ENCODE results near the gene CYSRT1.
A peak's percentile ranks its signal among the peaks of the same experiment; 100 is the strongest.

Gene CYSRT1, protein sequence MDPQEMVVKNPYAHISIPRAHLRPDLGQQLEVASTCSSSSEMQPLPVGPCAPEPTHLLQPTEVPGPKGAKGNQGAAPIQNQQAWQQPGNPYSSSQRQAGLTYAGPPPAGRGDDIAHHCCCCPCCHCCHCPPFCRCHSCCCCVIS

DNA sequence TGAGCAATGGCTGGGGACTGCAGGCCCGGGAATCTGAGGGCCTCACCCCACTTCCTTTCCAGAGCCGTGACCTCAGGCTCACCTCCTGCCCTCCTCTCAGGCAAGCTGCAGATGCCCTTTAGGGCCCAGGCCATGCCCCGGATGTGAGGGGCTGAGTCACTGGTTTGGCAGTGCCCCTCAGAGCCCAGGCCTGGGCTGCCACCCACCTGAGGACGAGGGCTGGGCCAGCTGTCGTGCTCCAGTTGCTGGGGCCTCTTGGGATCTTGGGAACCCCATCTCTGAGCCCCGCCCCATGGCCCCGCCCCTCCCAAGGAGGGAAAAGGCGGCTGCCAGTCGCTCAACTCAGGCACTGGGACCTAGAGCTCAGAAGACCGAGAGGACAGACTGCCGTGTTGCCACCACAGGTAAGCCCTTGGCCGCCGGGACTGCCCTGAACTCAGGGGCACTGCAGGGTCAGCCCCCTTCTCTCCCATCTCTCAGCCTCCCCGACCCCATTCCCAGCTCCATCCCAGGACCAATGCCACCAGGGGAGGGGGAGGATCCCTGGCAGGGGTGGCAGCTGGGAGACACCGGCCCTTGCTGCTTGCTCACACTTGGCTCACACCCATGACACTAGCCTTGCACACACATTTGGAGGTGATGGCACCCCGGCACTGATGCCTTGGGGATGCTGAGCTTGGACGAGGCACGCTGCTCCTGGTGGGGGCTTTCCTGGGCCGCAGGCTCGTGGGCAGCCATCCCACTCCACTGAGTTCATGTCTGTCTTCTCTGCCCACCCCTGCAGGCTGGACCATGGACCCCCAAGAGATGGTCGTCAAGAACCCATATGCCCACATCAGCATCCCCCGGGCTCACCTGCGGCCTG is at the start of gene CYSRT1:
CYSRT1 (plus strand) TSS at position 345 of the 865 bp plus-strand sequence; CDS start at position 793, 448 bp downstream.
- DNase-seq (ENCODE audit: low spot score) = no peak

DNA sequence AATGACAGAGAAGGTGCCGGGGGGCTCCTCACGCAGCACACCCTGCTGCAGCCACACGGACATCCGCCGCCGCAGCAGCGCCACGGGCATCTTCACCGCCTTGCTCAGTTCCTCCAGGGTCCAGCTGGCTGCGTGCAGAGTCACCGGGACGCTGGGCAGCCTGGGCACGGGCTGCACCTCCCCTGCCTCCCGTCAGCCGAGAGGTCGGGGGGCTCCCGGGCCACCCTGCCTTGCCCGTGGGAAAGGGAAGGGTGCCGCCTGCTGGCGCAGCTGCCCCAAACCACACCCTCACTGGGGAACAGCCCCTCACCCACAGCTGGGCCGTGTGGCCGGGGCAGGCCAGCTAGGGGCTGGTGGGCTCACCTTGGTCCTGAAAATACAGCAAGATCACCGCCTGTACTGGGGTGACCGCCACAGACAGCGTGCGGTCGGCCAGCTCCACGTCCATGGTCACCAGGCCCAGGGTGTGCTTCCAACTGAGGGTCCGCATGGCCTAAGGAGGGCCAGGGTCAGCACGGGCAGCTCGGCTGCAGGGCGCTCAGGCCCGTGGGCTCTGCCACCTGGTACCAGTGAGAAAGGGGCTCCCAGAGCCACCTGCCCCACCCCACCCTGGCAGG is 49.5 kb upstream of the CYSRT1 start:
- DNase-seq (ENCODE audit: low spot score) = no peak

DNA sequence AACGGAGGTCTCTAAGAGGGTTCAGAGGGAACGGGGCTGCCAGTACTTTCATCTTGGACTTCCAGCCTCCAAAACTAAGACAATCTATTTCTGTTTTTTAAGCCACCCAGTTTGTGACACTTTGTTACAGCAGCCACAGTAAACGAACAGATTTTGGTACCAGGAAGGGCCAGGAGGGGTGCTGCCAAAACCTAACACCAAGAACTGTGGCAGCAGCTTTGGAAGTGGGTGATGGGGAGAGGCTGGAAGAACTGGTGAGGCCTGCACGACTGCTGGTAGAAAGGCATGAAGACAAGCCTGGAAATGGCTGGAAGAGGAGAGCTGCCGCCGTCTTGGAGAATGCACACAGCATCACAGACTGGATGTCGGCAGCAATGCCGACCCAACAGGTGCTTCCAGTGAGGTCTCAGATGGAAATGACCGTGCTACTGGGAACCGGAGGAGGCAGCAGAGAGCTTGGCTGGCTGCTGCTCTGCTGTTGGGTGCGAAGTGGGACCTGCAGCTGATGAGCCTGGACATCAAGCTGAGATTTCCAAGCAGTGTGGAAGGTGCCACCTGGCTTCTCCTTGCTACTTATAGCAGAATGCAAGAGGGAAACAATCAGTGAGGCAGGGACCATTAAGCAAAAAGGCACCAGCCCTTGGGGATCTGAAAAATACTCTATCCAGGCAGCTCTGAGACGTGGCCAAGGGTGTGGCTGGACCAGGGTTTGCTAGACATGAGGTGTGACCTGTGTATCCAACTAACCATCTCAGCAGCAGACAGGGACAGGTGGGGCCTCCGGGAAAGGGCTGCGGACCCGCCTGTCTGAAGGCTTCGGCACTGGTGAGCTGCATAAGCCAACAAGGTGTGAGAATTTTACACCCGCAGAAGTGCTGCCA is 48.4 kb upstream of the CYSRT1 start:
- DNase-seq (ENCODE audit: low spot score) = peak; percentile 73

DNA sequence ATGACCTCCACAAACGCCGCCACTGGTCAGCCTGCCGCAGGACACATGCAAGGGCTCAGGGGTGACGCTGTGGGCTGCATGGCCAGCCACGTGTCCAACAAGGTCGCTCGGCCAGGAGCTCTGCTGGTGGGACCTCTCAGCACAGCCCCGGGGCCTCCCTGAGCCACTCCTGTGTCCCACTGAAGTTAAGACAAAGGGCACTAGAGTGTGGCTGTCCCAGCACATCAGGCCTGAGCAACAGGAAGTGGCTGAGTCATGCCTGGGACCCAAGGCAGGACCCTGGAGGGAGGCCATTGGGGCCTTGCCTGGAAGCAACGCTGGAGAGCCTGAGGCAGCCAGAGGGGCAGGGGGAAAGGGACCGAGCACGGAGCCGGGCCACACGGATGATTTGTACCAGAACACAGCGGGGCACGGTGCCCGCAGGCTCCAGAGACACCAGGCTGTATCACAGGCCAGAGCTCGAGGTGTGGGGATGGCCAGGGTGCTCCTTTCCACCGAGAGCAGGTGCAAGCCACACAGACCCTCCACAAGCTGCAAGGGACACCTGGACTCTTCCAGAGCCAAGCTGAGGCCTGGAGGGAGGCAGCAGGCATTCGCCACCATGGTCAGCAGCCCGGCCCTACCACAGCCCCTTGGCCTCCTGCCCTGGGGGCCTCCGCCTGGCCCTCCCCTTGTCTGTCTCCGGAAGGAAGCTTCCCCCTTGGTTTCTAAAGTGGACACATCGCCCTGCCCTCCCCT is 46.6 kb upstream of the CYSRT1 start:
- no peak for DNase-seq (ENCODE audit: low spot score)

DNA sequence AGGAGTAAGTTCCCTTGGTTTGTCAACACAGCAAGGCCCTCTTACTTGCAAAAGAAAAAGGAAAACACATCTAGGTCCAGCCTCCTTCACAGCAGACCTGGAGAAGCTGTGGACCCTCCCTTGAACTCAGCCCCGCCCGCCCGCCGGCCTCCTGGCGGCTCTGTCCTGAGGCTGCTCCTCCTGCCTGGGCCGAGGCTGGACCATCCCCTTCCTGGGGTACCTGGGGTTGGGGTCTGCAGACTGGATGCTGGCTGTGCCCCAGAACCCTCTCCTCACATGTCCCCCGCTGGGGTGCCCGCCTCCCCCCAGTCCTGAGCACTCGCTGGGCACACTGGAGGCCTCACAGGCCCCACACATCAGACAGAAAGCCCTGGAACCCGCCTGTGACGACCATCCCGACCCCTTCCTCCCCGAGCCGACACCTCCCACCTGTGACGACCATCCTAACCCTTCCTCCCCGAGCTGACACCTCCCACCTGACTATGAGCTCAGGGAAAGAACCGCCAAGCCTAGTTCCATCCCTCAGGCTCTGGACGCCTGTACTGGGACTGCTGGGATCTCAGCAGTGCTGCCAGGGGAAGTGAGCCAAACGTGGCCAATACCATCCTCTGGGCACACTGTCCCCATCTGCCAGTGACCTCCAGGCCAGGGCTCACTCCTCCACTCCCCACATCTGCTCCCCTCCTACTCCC is 45.9 kb upstream of the CYSRT1 start:
- no peak for DNase-seq (ENCODE audit: low spot score)

DNA sequence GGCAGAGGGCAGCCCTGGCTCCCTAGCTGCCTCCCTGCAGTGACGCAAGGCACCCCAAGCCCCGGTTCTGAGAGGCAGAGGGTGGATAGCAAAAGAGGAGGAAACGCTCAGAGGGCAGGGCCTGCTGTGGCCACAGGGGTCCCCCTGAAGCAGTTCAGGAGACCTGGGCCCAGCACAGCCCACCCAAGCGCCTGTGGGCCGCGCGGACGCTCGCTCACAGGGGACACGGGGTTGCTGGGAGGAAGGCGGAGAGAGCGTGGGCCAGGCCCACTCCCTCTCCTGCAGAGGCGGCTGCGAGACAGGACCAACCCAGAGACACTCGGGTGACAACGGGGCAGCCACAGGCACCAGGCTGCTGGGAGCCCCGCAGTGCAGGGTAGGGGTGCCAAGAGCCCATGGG is 45.2 kb upstream of the CYSRT1 start:
- DNase-seq (ENCODE audit: low spot score) = no peak

DNA sequence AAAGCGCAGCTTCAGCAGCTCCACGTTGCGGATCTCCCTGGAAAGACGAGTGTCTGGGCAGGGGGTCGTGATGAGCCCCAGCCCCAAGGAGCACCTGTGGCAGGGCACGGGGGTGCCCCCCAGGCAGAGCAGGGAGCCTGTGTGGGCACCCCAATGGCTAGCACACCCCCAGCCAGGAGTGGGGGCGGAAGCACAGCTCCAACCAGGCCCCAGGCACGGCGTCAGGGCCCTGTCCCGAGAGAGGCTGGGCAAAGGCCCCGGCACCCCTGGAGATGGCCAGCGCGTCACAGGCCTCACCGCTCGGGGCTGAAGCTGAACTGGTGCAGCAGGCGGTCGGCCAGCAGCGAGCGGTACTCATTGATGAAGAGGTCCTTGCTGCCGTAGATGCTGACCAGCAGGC is 44.5 kb upstream of the CYSRT1 start:
- no peak for DNase-seq (ENCODE audit: low spot score)

DNA sequence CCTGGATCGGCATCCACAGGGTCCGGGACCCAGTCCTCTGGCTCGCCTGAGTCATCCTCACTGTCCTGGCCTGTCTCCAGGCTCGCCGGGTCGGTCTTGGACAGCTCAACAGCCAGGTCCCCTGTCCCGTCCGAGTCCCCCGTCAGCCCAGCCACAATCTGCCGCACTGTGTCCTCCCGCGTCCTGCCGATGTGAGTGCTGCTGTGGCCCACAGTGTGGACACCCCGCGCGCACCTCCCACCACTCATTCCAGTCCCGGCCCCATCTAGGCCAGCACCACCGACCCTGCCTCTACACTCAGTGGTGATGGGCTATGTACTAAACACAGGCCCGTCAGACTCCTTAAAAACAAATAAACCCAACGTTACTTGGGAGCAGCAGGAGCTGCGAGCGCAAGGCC is 43.3 kb upstream of the CYSRT1 start:
- DNase-seq (ENCODE audit: low spot score) = no peak

DNA sequence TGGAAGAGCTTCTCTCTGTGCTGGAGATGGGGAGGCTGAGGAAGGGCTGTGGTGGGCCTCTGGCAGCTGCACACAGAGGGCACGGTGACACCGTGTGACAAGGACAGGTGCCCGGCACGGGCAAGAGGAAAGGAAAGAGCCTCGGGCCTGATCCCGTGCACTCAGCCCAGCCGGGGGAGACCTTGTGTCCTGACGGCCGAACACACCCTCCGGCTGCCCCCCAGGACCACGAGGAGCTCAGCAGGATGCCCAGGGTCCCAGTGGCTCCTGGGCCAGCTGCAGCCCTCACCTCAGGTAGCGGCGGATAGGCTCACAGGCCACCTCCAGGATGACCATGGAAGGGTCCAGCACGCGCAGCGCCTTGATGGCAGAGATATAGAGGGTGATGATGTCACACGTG is 42.1 kb upstream of the CYSRT1 start:
- no peak for DNase-seq (ENCODE audit: low spot score)

DNA sequence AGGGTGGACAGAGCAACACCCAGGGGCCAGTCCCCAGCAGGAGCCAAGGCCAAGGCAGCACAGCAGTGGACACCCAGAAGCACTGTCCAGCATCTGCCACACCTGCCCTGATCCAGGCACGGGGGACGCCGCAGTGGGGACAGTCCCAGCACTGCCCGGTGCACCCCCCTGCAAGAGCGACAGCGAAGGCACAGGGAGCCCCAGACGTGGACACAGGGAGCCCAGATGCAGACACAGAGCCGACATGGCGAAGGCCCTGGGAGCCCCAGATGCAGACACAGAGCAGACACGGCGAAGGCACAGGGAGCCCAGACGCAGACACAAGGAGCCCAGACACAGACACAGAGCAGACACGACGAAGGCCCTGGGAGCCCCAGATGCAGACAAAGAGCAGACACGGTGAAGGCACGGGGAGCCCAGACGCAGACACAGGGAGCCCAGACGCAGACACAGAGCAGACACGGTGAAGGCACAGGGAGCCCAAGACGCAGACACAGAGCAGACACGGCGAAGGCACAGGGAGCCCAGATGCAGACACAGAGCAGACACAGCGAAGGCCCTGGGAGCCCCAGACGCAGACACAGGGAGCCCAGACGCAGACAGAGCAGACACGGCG is 40.9 kb upstream of the CYSRT1 start:
- no peak for DNase-seq (ENCODE audit: low spot score)

DNA sequence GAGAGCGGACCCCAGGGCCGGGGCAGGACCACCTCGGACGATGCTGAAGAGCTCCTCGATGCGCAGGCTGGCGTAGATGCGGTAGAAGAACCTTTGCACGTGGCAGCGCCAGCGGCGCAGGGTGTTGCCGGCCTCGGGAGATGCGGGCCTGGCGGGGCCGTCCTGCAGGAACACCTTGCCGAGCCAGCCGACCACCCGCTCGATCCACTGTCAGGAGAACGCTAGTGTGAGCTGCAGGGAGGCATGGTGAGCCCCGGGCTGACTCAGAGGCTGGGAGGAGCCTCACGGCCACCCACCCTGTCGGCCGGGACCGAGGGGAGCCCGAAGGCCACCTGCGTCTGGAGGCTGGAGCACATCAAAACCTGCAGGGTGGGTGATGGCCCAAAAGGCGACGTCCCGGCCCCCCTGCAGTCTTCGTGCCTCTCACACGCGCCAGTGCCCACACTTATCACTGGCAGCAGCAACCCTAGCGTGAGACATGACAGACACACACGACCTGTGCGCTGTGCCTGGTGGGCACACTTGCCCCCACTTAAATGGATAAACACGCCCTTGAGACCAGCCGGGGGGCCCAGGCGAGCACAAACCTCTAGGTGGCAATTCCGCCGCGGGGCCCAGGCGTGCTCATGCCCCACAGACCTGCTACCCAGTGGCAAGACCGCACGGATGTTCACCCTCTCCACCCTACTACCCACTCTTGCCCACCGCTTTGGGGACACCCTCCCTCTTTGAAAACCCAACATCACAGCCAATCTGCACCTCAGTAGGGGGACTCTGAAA is 39.9 kb upstream of the CYSRT1 start:
- no peak for DNase-seq (ENCODE audit: low spot score)

DNA sequence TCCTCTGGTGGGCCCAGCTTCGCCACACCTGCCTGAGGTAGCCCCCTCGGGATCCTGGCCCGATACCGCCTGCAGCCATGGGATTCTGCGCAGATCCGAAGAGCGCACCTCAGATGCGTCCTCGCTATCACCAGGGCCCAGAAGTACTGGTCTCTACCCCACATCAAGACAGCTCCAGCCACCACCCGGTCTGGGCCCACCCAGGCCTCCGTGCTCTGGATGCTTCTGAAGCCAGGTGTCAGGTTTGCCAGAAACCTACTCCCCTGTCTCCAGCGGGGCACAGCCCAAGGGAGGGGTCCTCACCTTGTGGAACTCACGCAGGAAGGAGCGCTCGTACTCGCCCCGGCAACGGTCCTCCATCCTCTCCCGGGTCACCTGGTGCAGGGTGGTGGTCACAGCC is 39.1 kb upstream of the CYSRT1 start:
- no peak for DNase-seq (ENCODE audit: low spot score)

DNA sequence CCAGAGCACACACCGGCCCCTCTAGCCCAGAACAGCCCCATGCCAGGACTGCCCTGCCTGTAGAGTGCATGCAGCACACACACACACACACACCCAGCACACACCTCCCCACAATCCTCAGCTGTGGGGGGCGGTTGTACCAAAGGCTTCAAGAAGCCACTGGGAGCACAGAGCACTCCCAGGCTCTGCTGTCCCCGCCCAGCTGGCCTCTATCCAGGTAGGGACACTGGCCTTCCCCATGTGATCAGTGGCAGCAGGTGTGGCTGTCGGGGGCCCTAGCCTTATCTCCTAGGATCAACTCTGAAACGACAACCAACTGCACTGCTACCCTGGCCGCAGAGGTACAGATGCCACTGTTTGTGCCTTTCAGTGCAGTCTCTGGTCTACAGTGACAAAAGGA is 38.6 kb upstream of the CYSRT1 start:
- no peak for DNase-seq (ENCODE audit: low spot score)

DNA sequence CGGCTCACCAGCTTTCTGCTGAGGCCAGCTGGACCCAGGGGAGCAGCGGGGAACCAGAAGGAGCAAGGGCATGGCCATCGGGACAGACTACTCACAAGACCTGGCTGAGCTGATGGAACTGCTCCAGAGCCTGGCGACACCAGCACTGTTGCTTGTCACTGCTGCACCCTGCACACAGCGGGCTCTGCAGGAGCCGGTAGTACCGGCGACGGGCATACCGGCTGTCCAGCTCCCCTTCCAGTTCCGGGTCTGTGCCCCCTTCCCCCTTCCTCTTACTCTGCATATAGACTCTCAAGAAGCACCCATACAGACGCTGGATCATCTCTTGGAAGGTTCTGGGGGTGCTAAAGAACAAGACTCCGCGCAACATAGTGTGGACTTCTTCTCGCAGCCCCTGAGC is 37.6 kb upstream of the CYSRT1 start:
- no peak for DNase-seq (ENCODE audit: low spot score)

DNA sequence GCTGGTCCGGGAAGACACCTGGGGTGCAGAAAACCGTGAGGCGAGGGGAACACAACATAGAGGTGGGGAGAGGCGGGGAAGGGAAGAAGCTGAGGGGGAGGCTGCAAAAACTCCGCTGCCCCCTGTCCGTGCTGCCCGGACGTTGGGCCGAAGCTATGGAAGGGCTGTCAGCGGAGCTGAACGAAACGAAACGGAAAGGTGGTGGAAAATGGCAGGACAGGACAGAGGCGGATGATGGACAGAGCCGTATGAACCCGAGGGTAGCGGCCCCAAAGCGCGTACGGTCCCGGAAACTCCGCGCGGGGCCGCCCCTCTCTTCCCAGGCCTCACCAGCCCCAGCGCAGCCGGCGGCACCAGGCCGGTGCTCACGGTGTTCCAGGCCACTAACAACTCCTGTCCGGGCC is 36.9 kb upstream of the CYSRT1 start:
- no peak for DNase-seq (ENCODE audit: low spot score)

DNA sequence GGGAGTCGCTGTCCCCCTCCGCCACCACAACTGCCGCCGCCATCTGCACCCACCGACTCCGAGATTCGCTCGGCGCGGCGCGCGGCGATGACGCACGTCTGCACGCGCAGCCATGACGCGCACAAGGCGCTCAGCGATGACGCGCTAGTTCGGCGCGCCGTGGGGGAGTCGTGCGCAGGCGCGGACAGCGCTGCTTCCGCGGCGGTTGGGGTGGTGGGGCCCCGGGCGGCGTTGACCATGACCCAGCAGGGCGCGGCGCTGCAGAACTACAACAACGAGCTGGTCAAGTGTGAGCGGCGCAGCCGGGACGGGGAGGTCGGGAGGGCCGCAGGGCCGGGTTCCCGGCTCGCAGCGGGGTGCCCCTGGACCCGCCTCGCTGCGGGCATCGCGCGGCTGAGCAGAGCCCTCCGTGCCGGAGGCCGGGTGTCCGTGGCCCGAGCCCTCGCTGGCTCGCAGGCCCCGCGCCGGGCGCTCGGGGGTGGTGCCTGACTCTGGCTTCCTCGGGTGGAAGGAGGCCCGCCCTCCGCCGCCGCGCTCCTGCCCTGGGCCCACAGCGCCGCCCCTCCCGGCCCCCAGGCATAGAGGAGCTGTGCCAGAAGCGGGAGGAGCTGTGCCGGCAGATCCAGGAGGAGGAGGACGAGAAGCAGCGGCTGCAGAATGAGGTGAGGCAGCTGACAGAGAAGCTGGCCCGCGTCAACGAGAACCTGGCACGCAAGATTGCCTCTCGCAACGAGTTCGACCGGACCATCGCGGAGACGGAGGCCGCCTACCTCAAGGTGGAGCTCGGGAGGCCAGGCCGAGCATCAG is 36.3 kb upstream of the CYSRT1 start, which contains the start of the genes ANAPC2 and SSNA1:
ANAPC2 (minus strand) TSS at position 71 of the 807 bp plus-strand sequence; CDS start at position 43, 28 bp downstream.
SSNA1 (plus strand) TSS at position 187 of the 807 bp plus-strand sequence; CDS start at position 238, 51 bp downstream.
- DNase-seq (ENCODE audit: low spot score) = peak; percentile 96

DNA sequence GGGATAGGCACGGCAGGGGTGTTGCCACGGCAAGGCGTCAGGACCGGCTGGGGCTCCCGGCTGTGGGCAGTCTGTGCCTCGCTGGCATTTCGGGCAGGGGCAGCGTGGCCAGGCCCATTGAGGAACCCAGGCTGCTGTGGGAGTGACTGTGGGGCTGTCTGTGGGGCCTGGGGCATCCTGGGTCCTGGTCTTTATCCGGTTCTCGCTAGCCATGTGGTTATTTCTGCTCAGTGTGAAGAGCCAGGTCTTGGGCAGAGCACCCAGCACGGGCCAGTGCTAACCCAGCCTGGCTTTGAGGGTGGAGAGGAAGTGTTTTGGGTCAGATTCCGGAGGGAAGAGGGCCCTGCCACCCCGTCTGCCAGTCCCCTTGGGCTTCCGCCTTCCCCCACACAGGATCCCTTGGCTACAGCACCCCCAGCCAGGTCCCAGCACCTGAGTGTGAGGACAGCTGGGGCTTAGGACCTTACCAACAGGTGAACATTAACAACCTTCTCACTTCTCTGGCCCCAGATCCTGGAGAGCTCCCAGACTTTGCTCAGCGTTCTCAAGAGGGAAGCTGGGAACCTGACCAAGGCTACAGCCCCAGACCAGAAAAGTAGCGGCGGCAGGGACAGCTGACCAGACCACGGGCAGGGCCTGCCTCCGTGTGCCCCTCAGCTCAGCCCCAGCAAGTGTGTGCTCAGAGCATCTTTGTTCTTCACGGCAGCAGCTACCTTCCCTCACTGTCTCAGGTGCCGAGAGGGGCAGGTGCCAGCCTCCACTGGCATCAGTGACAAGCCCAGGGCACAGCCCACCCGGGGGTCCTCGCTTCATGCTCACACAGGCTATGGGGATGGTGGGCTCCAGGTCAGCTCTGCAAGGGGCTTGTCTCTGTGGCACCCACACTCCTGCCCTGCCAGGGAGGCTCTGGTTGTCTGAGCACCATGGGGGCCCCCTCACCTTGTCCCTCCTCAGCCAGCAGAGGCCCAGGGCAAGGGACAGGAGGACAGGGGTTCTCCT is 35.4 kb upstream of the CYSRT1 start:
- no peak for DNase-seq (ENCODE audit: low spot score)
